Uterus (tissue), 2 donors: ENCODE data around the gene KIFAP3.

ENCODE experiments used
- POLR2A ChIP-seq, 2 donors: fragments of 450-650 bp; IDR thresholded peaks; one replicate each; pipeline ENCODE4 v1.6.1; 2016; ENCODE audit warnings: antibody characterized with exemption in 2 of 2, mild to moderate bottlenecking in 1 of 2, moderate library complexity in 1 of 2
- TF ChIP-seq, protein P1 (sequence below), 4 experiments: fragments of 200-600 bp in 2 of 4; fragments of 450-650 bp in 2 of 4; sonication (generic) in 2 of 4; IDR thresholded peaks; one replicate each; pipeline ENCODE4 v1.5.1; 2016 to 2019; ENCODE audit warnings: antibody characterized with exemption in 4 of 4, mild to moderate bottlenecking in 2 of 4, moderate library complexity in 1 of 4

DNA sequence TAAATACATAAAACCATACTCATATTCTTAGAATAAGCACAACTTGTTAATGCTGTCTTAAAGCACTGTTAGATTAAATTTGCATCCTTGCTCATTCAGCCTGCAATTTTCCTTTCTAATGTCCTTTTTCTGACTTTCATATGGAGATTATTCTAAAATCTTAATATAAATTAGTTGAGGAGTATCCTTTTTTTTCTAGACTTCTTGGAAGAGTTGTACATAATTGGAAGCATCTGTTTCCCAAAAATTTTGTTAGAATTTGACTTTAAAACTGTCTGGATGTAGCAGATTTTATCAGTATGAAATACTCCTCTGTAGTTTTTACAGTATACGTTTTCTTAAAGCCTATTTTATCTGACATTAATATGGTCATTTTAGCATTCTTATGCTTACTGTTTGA is 9.7 kb downstream of the KIFAP3 start:
- TF ChIP-seq, protein P1, sequence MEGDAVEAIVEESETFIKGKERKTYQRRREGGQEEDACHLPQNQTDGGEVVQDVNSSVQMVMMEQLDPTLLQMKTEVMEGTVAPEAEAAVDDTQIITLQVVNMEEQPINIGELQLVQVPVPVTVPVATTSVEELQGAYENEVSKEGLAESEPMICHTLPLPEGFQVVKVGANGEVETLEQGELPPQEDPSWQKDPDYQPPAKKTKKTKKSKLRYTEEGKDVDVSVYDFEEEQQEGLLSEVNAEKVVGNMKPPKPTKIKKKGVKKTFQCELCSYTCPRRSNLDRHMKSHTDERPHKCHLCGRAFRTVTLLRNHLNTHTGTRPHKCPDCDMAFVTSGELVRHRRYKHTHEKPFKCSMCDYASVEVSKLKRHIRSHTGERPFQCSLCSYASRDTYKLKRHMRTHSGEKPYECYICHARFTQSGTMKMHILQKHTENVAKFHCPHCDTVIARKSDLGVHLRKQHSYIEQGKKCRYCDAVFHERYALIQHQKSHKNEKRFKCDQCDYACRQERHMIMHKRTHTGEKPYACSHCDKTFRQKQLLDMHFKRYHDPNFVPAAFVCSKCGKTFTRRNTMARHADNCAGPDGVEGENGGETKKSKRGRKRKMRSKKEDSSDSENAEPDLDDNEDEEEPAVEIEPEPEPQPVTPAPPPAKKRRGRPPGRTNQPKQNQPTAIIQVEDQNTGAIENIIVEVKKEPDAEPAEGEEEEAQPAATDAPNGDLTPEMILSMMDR (IDR thresholded peaks at IDR 0.05), result no peak
- no peak for TF ChIP-seq POLR2A (IDR thresholded peaks at IDR 0.05)
